ENCODE results near the gene HBS1L. TPM values are rescaled to one million over a fixed set of nuclear protein-coding genes. Genes with fewer than 3 reads are reported as not detected.
A peak's percentile ranks its signal among the peaks of the same experiment; 100 is the strongest.

The HBS1L gene
- total and polyA plus RNA-seq, 8 donors, result 14.3 to 63.5 (median 30.7) TPM

DNA sequence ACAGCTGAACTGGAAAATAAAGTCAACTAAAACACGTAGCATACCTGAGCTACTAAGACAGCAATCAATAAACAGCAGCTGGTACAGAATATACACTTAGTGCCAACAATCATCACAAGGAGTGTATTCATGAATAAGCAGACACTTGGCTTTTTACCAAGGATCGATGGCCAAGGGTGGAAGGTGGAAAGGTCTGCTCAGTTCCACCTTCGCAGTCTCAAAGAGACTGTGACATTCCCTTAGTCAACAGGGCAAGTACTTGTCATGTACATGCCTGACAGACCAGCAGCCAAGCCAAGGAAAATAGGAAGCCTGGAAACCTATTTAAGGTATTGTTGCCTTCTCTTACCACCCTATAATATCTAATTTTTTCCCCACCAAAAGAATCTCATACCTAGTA lies 21.4 kb downstream of the HBS1L start:
- H3K4me1 ChIP-seq, result peaks cover 0 to 7% (median 0%) of the 10 kb centered on the region in 4 donors
- 55 to 67% (median 59%) methylated on average over 3 of the region's 3 CpGs for WGBS, 5 donors
- DNase-seq, result peak in 1 of 2 donors; percentile 35
- H3K4me3 ChIP-seq, result no peak overlapping the region
- H3K36me3 ChIP-seq, result peaks cover 0 to 73% (median 60%) of the 10 kb centered on the region in 4 donors
- intact Hi-C loops (cut with DNase I; ENCODE audit: low total_unique reads), result no loop called here
- H3K27me3 ChIP-seq, result no peaks in the 10 kb centered on the region
- no peaks in the 10 kb centered on the region for H3K9me3 ChIP-seq
- H3K27ac ChIP-seq, result no peak overlapping the region
- TF ChIP-seq, protein P1, sequence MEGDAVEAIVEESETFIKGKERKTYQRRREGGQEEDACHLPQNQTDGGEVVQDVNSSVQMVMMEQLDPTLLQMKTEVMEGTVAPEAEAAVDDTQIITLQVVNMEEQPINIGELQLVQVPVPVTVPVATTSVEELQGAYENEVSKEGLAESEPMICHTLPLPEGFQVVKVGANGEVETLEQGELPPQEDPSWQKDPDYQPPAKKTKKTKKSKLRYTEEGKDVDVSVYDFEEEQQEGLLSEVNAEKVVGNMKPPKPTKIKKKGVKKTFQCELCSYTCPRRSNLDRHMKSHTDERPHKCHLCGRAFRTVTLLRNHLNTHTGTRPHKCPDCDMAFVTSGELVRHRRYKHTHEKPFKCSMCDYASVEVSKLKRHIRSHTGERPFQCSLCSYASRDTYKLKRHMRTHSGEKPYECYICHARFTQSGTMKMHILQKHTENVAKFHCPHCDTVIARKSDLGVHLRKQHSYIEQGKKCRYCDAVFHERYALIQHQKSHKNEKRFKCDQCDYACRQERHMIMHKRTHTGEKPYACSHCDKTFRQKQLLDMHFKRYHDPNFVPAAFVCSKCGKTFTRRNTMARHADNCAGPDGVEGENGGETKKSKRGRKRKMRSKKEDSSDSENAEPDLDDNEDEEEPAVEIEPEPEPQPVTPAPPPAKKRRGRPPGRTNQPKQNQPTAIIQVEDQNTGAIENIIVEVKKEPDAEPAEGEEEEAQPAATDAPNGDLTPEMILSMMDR (IDR thresholded peaks at IDR 0.05), result no peak
- no peak for TF ChIP-seq POLR2A (IDR thresholded peaks at IDR 0.05)
- TF ChIP-seq EP300 (IDR thresholded peaks at IDR 0.05), result no peak

DNA sequence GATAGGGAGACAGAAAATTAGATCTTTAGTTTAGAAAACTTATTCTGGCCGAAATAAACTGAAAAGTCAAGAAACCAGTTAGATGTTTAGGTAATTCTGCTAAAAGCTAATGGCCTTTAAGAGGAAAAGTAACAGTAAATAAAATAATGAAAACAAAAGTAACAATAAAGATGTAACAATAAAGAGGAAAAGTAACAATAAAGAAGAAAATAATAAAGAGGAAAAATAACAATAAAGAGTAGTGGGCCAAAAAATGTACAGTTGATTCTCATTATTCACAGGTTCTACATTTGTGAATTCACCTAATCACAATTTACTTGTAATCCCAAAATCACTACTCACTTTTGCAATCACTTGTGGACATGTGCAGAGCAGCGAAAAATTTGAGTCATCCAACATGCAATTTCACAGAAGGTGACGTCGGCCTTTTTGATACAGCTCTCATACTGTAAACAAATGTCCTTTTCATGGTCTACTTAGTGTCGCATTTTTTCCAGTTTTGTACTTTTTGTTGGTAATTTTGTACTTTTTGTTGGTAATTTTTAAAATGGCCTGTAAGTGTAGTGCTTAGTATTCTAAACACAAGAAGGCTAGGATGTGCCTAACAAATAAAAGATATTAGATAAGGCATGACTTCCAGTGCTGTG lies 24.0 kb downstream of the HBS1L start:
- Histone ChIP-seq H3K27me3 (no peaks in the 10 kb centered on the region), H3K4me1 (peaks cover 0 to 7% (median 0%) of the 10 kb centered on the region in 4 donors), H3K27ac (no peak overlapping the region), H3K4me3 (no peak overlapping the region), H3K9me3 (no peaks in the 10 kb centered on the region), H3K36me3 (peaks cover 0 to 50% (median 38%) of the 10 kb centered on the region in 4 donors)
- intact Hi-C loops (cut with DNase I; ENCODE audit: low total_unique reads), result no loop called here
- WGBS, 5 donors, result 64 to 85% (median 75%) methylated on average over 5 of the region's 5 CpGs
- no peak for DNase-seq
- TF ChIP-seq POLR2A (IDR thresholded peaks at IDR 0.05) (no peak), EP300 (IDR thresholded peaks at IDR 0.05) (no peak), POLR2AphosphoS5 (IDR thresholded peaks at IDR 0.05) (no peak)
- TF ChIP-seq, protein P1 (IDR thresholded peaks at IDR 0.05), result no peak

DNA sequence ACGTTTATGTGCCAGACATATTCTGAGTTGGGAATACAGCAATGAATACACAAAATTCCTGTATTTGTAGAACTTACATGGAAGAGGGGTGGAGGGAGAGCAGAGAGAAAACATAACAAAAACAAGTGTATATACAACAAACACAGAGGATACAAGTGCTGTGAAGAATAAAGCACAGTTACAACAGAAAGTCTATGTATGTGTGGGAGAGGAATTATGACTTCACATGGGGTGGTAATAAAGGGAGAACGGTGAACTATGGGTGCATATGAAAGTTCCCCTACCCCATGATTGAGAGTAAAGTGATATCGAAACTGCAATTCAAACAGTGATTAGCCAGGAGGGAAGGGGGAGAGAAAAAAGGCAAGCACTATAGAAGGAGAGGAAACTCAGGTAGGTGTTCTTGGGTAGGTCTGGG lies 24.6 kb downstream of the HBS1L start:
- TF ChIP-seq, protein P1 (IDR thresholded peaks at IDR 0.05), result no peak
- TF ChIP-seq EP300 (IDR thresholded peaks at IDR 0.05) (no peak), POLR2AphosphoS5 (IDR thresholded peaks at IDR 0.05) (no peak), POLR2A (IDR thresholded peaks at IDR 0.05) (no peak)
- H3K4me3 ChIP-seq, result no peak overlapping the region
- peaks cover 0 to 44% (median 35%) of the 10 kb centered on the region in 4 donors for H3K36me3 ChIP-seq
- H3K27ac ChIP-seq, result no peak overlapping the region
- no peaks in the 10 kb centered on the region for H3K27me3 ChIP-seq
- no peaks in the 10 kb centered on the region for H3K9me3 ChIP-seq
- intact Hi-C loops (cut with DNase I; ENCODE audit: low total_unique reads), result no loop called here
- 71 to 77% (median 72%) methylated on average over 3 of the region's 3 CpGs for WGBS, 5 donors
- DNase-seq, result no peak
- peaks cover 0 to 7% (median 0%) of the 10 kb centered on the region in 4 donors for H3K4me1 ChIP-seq

DNA sequence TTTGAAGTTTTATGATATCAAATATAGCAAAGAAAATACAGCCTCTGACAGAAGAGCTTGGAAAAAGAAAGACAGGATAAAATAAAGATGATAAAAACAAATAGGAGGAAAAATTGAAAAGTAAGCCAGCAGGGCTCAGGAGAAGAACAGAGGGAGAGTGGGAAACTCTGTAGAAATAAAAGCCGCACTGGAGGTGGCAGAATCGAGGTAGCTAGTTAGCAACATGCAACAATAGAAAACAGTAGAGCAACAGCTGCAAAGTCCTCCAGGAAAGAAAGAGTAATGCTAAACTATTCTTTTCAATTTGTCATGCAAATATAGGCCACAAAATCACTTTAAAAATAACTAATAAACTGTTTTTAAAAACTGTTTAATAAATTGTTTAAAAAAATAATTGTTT lies 28.8 kb downstream of the HBS1L start:
- 84 to 90% (median 90%) methylated on average over 2 of the region's 2 CpGs for WGBS, 5 donors
- DNase-seq, result no peak
- peaks cover 0 to 5% (median 0%) of the 10 kb centered on the region in 4 donors for H3K4me1 ChIP-seq
- intact Hi-C loops (cut with DNase I; ENCODE audit: low total_unique reads), result no loop called here
- TF ChIP-seq EP300 (IDR thresholded peaks at IDR 0.05) (no peak), POLR2A (IDR thresholded peaks at IDR 0.05) (no peak), POLR2AphosphoS5 (IDR thresholded peaks at IDR 0.05) (no peak)
- TF ChIP-seq, protein P1 (IDR thresholded peaks at IDR 0.05), result no peak
- H3K36me3 ChIP-seq, result peaks cover 0 to 14% (median 9%) of the 10 kb centered on the region in 4 donors
- no peak overlapping the region for H3K27ac ChIP-seq
- H3K27me3 ChIP-seq, result no peaks in the 10 kb centered on the region
- H3K9me3 ChIP-seq, result no peaks in the 10 kb centered on the region
- no peak overlapping the region for H3K4me3 ChIP-seq

Measured in stomach (tissue), 9 donors.